ENCODE results near the gene DBNDD2. TPM values are rescaled to one million over a fixed set of nuclear protein-coding genes. Genes with fewer than 3 reads are reported as not detected.

Gene DBNDD2
- total RNA-seq, 2 experiments from 2014 or later: 9.0 to 10.5 TPM

GRCh38 chr20:45391559-45391958, 16.5 kb upstream of the DBNDD2 start:
- POLR2A ChIA-PET: no interaction called here
- no peaks in the 10 kb centered on the region for H3K27me3 Mint-ChIP-seq
- H3K9me3 Mint-ChIP-seq: peaks cover 7% of the 10 kb centered on the region
- no peak overlapping the region for H3K4me3 Mint-ChIP-seq
- H3K36me3 Mint-ChIP-seq (ENCODE audit: low read depth): peaks cover 5% of the 10 kb centered on the region
- H3K27ac Mint-ChIP-seq: no peak overlapping the region
- DNase-seq: no peak
- H3K4me1 Mint-ChIP-seq: no peaks in the 10 kb centered on the region
- CTCF ChIA-PET: interaction anchor here (0.6 to 1.6 kb wide), 3 partner anchors 15 to 29 kb away, joined by 3 to 4 read pairs (median 3); partner anchors contain the start of gene SYS1

- DNase-seq: no peak
- Mint-ChIP-seq H3K27ac (no peak overlapping the region), H3K4me3 (no peak overlapping the region), H3K36me3 (ENCODE audit: low read depth) (peaks cover 3% of the 10 kb centered on the region), H3K4me1 (no peaks in the 10 kb centered on the region), H3K27me3 (no peaks in the 10 kb centered on the region), H3K9me3 (peaks cover 3% of the 10 kb centered on the region)
- POLR2A ChIA-PET: no interaction called here
- CTCF ChIA-PET: interaction anchor here (0.7 to 2.6 kb wide), 3 partner anchors 19 to 618 kb away, joined by 3 to 11 read pairs (median 4); no protein-coding TSS in a partner anchor
Measured at GRCh38 chr20:45392733-45393132, 15.4 kb upstream of the DBNDD2 start.

GRCh38 chr20:45394221-45395113, 13.6 kb upstream of the DBNDD2 start:
- H3K4me1 Mint-ChIP-seq: no peaks in the 10 kb centered on the region
- H3K4me3 Mint-ChIP-seq: no peak overlapping the region
- H3K27ac Mint-ChIP-seq: no peak overlapping the region
- no peak for DNase-seq
- H3K27me3 Mint-ChIP-seq: no peaks in the 10 kb centered on the region
- peaks cover 5% of the 10 kb centered on the region for H3K9me3 Mint-ChIP-seq
- H3K36me3 Mint-ChIP-seq (ENCODE audit: low read depth): no peaks in the 10 kb centered on the region
- POLR2A ChIA-PET: no interaction called here
- CTCF ChIA-PET: interaction anchor here (0.7 to 2.6 kb wide), 5 partner anchors 13 to 43 kb away, joined by 3 to 11 read pairs (median 3); no protein-coding TSS in a partner anchor

GRCh38 chr20:45395114-45395415, 13.0 kb upstream of the DBNDD2 start:
- no peak overlapping the region for H3K4me3 Mint-ChIP-seq
- no peak overlapping the region for H3K27ac Mint-ChIP-seq
- ChIA-PET POLR2A (no interaction called here), CTCF (interaction anchor here (1.1 to 1.7 kb wide), 3 partner anchors 12 to 42 kb away, joined by 3 to 6 read pairs (median 3); no protein-coding TSS in a partner anchor)
- H3K27me3 Mint-ChIP-seq: no peaks in the 10 kb centered on the region
- no peak for DNase-seq
- no peaks in the 10 kb centered on the region for H3K4me1 Mint-ChIP-seq
- peaks cover 4% of the 10 kb centered on the region for H3K36me3 Mint-ChIP-seq (ENCODE audit: low read depth)
- peaks cover 10% of the 10 kb centered on the region for H3K9me3 Mint-ChIP-seq

GRCh38 chr20:45399018-45399417, 9.1 kb upstream of the DBNDD2 start:
- POLR2A ChIA-PET: no interaction called here
- Mint-ChIP-seq H3K27ac (no peak overlapping the region), H3K27me3 (peaks cover 2% of the 10 kb centered on the region), H3K4me3 (no peak overlapping the region), H3K9me3 (peaks cover 29% of the 10 kb centered on the region), H3K4me1 (no peaks in the 10 kb centered on the region), H3K36me3 (ENCODE audit: low read depth) (peaks cover 17% of the 10 kb centered on the region)
- CTCF ChIA-PET: interaction anchor here (1.1 to 1.2 kb wide), 2 partner anchors 26 to 36 kb away, joined by 3 to 5 read pairs; partner anchors contain the start of gene SYS1
- DNase-seq: no peak

- H3K4me1 Mint-ChIP-seq: peaks cover 7% of the 10 kb centered on the region
- DNase-seq: no peak
- CTCF ChIA-PET: no interaction called here
- no peak overlapping the region for H3K4me3 Mint-ChIP-seq
- H3K27me3 Mint-ChIP-seq: peaks cover 10% of the 10 kb centered on the region
- peaks cover 29% of the 10 kb centered on the region for H3K9me3 Mint-ChIP-seq
- POLR2A ChIA-PET: no interaction called here
- H3K27ac Mint-ChIP-seq: no peak overlapping the region
- H3K36me3 Mint-ChIP-seq (ENCODE audit: low read depth): peaks cover 17% of the 10 kb centered on the region
Measured at GRCh38 chr20:45400346-45401031, 7.6 kb upstream of the DBNDD2 start.

- H3K4me1 Mint-ChIP-seq: peaks cover 14% of the 10 kb centered on the region
- CTCF ChIA-PET: interaction anchor here (0.9 to 2.2 kb wide), 3 partner anchors 10 to 34 kb away, joined by 3 to 7 read pairs (median 6); no protein-coding TSS in a partner anchor
- peaks cover 12% of the 10 kb centered on the region for H3K27me3 Mint-ChIP-seq
- H3K4me3 Mint-ChIP-seq: no peak overlapping the region
- POLR2A ChIA-PET: no interaction called here
- no peak overlapping the region for H3K27ac Mint-ChIP-seq
- no peak for DNase-seq
- peaks cover 29% of the 10 kb centered on the region for H3K9me3 Mint-ChIP-seq
- peaks cover 17% of the 10 kb centered on the region for H3K36me3 Mint-ChIP-seq (ENCODE audit: low read depth)
Measured at GRCh38 chr20:45402946-45403345, 5.1 kb upstream of the DBNDD2 start.

- no peak overlapping the region for H3K27ac Mint-ChIP-seq
- POLR2A ChIA-PET: no interaction called here
Measured at GRCh38 chr20:45404438-45404837, 3.7 kb upstream of the DBNDD2 start.

GRCh38 chr20:45405571-45406259, 2.4 kb upstream of the DBNDD2 start:
- DNase-seq: no peak
- CTCF ChIA-PET: interaction anchor here (1.6 kb wide), 1 partner anchor 32 kb away, joined by 4 read pairs; no protein-coding TSS in a partner anchor
- no peak overlapping the region for H3K27ac Mint-ChIP-seq
- peaks cover 12% of the 10 kb centered on the region for H3K27me3 Mint-ChIP-seq
- POLR2A ChIA-PET: no interaction called here
- H3K4me3 Mint-ChIP-seq: peak overlapping the region; percentile 73
- peaks cover 12% of the 10 kb centered on the region for H3K9me3 Mint-ChIP-seq
- H3K36me3 Mint-ChIP-seq (ENCODE audit: low read depth): peaks cover 9% of the 10 kb centered on the region
- H3K4me1 Mint-ChIP-seq: peaks cover 14% of the 10 kb centered on the region

More at GRCh38 chr20:45404438-45404837, 3.7 kb upstream of the DBNDD2 start:
- CTCF ChIA-PET: interaction anchor here (1.3 to 2.2 kb wide), 3 partner anchors 31 to 81 kb away, joined by 4 to 7 read pairs (median 5); partner anchors contain the start of gene SYS1
- DNase-seq: no peak
- Mint-ChIP-seq H3K4me1 (peaks cover 14% of the 10 kb centered on the region), H3K27me3 (peaks cover 12% of the 10 kb centered on the region), H3K9me3 (peaks cover 24% of the 10 kb centered on the region), H3K4me3 (peak overlapping the region; percentile 66), H3K36me3 (ENCODE audit: low read depth) (peaks cover 17% of the 10 kb centered on the region)

- DNase-seq: peak; percentile 36
- POLR2A ChIA-PET: interaction anchor here (0.6 to 0.8 kb wide), 2 partner anchors 9 to 13 kb away, joined by 3 read pairs; partner anchors contain the start of gene PIGT
- Mint-ChIP-seq H3K4me3 (peak overlapping the region; percentile 73), H3K27ac (peak overlapping the region; percentile 83), H3K27me3 (peaks cover 12% of the 10 kb centered on the region), H3K4me1 (peaks cover 14% of the 10 kb centered on the region), H3K9me3 (peaks cover 9% of the 10 kb centered on the region), H3K36me3 (ENCODE audit: low read depth) (peaks cover 6% of the 10 kb centered on the region)
- CTCF ChIA-PET: interaction anchor here (1.0 to 2.3 kb wide), 5 partner anchors 12 to 113 kb away, joined by 3 to 7 read pairs (median 4); no protein-coding TSS in a partner anchor
Measured at GRCh38 chr20:45406260-45407066, 1.6 kb upstream of the DBNDD2 start.

- H3K4me3 Mint-ChIP-seq: peak overlapping the region; percentile 72
- peaks cover 2% of the 10 kb centered on the region for H3K9me3 Mint-ChIP-seq
- peaks cover 14% of the 10 kb centered on the region for H3K4me1 Mint-ChIP-seq
- POLR2A ChIA-PET: interaction anchor here (0.6 to 0.8 kb wide), 2 partner anchors 9 to 13 kb away, joined by 3 read pairs; partner anchors contain the start of gene PIGT
- H3K27me3 Mint-ChIP-seq: peaks cover 12% of the 10 kb centered on the region
- no peak for DNase-seq
- peak overlapping the region; percentile 83 for H3K27ac Mint-ChIP-seq
- no peaks in the 10 kb centered on the region for H3K36me3 Mint-ChIP-seq (ENCODE audit: low read depth)
- CTCF ChIA-PET: interaction anchor here (1.0 to 2.3 kb wide), 6 partner anchors 11 to 114 kb away, joined by 3 to 7 read pairs (median 4); no protein-coding TSS in a partner anchor
Measured at GRCh38 chr20:45407067-45407745, 883 bp upstream of the DBNDD2 start.

All from activated CD4-positive, alpha-beta T cell treated with anti-CD3 and anti-CD28 coated beads, Interleukin-2, amount 10 ng/mL, durations not matched to agents 7 days and 5 days (primary cell).